ENCODE results near the gene AKR1C4.

DNA sequence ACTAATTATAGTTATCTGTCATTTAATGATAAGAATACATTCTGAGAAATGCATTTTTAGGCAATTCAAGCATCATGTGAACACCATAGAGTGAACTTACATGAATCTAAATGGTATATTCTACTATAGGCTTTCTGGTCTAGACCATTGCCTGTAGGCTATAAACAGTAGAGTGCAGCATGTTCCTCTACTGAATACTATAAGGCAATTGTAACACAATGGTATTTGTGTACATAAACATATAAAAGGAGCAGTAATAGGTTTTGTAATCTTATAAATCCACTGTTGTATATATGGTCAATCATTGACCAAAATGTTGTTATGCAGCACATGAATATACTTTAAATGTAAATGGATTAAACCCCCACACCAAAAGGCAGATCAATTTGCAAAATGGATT, 71.6 kb downstream of the AKR1C4 start:
- TF ChIP-seq, protein P1, sequence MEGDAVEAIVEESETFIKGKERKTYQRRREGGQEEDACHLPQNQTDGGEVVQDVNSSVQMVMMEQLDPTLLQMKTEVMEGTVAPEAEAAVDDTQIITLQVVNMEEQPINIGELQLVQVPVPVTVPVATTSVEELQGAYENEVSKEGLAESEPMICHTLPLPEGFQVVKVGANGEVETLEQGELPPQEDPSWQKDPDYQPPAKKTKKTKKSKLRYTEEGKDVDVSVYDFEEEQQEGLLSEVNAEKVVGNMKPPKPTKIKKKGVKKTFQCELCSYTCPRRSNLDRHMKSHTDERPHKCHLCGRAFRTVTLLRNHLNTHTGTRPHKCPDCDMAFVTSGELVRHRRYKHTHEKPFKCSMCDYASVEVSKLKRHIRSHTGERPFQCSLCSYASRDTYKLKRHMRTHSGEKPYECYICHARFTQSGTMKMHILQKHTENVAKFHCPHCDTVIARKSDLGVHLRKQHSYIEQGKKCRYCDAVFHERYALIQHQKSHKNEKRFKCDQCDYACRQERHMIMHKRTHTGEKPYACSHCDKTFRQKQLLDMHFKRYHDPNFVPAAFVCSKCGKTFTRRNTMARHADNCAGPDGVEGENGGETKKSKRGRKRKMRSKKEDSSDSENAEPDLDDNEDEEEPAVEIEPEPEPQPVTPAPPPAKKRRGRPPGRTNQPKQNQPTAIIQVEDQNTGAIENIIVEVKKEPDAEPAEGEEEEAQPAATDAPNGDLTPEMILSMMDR (IDR thresholded peaks at IDR 0.05; ENCODE audit: control extremely low read depth in 1 of 3, insufficient read depth in 1 of 3, low read depth in 1 of 3, low read length in 3 of 3) = no peak
- no peak for TF ChIP-seq NRF1 (IDR thresholded peaks at IDR 0.05; ENCODE audit: low read depth, low read length)
- no peak for TF ChIP-seq BRCA1 (IDR thresholded peaks at IDR 0.05; ENCODE audit: low read depth, low read length)
- TF ChIP-seq ZNF274 (IDR thresholded peaks at IDR 0.05; ENCODE audit: borderline replicate concordance, extremely low read depth, low read length) = no peak
- TF ChIP-seq NANOG (IDR thresholded peaks at IDR 0.05; ENCODE audit: insufficient read depth, low read depth, low read length, poor library complexity, severe bottlenecking) = no peak
- no peak for TF ChIP-seq SAP30 (IDR thresholded peaks at IDR 0.05; ENCODE audit: insufficient read depth, insufficient replicate concordance, low read length)
- TF ChIP-seq RFX5 (IDR thresholded peaks at IDR 0.05; ENCODE audit: borderline replicate concordance, low read depth, low read length) = no peak
- no peak for TF ChIP-seq JUND (IDR thresholded peaks at IDR 0.05; ENCODE audit: low read length)
- no peak for TF ChIP-seq KDM1A (IDR thresholded peaks at IDR 0.05; ENCODE audit: borderline replicate concordance, low read length)
- TF ChIP-seq YY1 (IDR thresholded peaks at IDR 0.05; ENCODE audit: low read depth, low read length) = no peak
- TF ChIP-seq, protein P2, sequence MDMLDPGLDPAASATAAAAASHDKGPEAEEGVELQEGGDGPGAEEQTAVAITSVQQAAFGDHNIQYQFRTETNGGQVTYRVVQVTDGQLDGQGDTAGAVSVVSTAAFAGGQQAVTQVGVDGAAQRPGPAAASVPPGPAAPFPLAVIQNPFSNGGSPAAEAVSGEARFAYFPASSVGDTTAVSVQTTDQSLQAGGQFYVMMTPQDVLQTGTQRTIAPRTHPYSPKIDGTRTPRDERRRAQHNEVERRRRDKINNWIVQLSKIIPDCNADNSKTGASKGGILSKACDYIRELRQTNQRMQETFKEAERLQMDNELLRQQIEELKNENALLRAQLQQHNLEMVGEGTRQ (IDR thresholded peaks at IDR 0.05; ENCODE audit: low read length) = no peak

Measured in H1 (cell line).